ENCODE results near the gene AKAP1.

AKAP1 gene

GRCh38 chr17:57110579-57111325 is 25.7 kb downstream of the AKAP1 start:
- Histone ChIP-seq H3K36me3 (ENCODE audit: control insufficient read depth in 1 of 2, insufficient read depth in 2 of 2, low read length in 2 of 2) (peaks cover 18 to 67% of the 10 kb centered on the region in 2 donors), H3K9me3 (ENCODE audit: control insufficient read depth in 1 of 2, low read length in 2 of 2) (no peaks in the 10 kb centered on the region), H3K9ac (ENCODE audit: low read depth in 1 of 2, low read length in 2 of 2) (no peak overlapping the region), H3K27me3 (ENCODE audit: control insufficient read depth in 1 of 2, insufficient read depth in 2 of 2, low read length in 2 of 2) (no peaks in the 10 kb centered on the region), H3K27ac (ENCODE audit: low read depth, low read length) (no peak overlapping the region), H3K4me3 (ENCODE audit: low read depth in 1 of 2, low read length in 2 of 2) (no peak overlapping the region), H3K4me1 (ENCODE audit: control insufficient read depth in 1 of 2, insufficient read depth in 2 of 2, low read length in 2 of 2) (peaks cover 54% of the 10 kb centered on the region in 2 donors)

- Histone ChIP-seq H3K27ac (ENCODE audit: low read depth, low read length) (no peak overlapping the region), H3K9ac (ENCODE audit: low read depth in 1 of 2, low read length in 2 of 2) (no peak overlapping the region), H3K9me3 (ENCODE audit: control insufficient read depth in 1 of 2, low read length in 2 of 2) (no peaks in the 10 kb centered on the region), H3K27me3 (ENCODE audit: control insufficient read depth in 1 of 2, insufficient read depth in 2 of 2, low read length in 2 of 2) (no peaks in the 10 kb centered on the region), H3K4me3 (ENCODE audit: low read depth in 1 of 2, low read length in 2 of 2) (no peak overlapping the region), H3K4me1 (ENCODE audit: control insufficient read depth in 1 of 2, insufficient read depth in 2 of 2, low read length in 2 of 2) (peaks cover 47 to 48% of the 10 kb centered on the region in 2 donors), H3K36me3 (ENCODE audit: control insufficient read depth in 1 of 2, insufficient read depth in 2 of 2, low read length in 2 of 2) (peaks cover 24 to 69% of the 10 kb centered on the region in 2 donors)
Measured at GRCh38 chr17:57111386-57111785, 26.3 kb downstream of the AKAP1 start.

- no peaks in the 10 kb centered on the region for H3K27me3 ChIP-seq (ENCODE audit: control insufficient read depth in 1 of 2, insufficient read depth in 2 of 2, low read length in 2 of 2)
- H3K9ac ChIP-seq (ENCODE audit: low read depth in 1 of 2, low read length in 2 of 2): no peak overlapping the region
- peaks cover 34% of the 10 kb centered on the region in 2 donors for H3K4me1 ChIP-seq (ENCODE audit: control insufficient read depth in 1 of 2, insufficient read depth in 2 of 2, low read length in 2 of 2)
- no peaks in the 10 kb centered on the region for H3K9me3 ChIP-seq (ENCODE audit: control insufficient read depth in 1 of 2, low read length in 2 of 2)
- H3K27ac ChIP-seq (ENCODE audit: low read depth, low read length): no peak overlapping the region
- no peak overlapping the region for H3K4me3 ChIP-seq (ENCODE audit: low read depth in 1 of 2, low read length in 2 of 2)
- peaks cover 35 to 79% of the 10 kb centered on the region in 2 donors for H3K36me3 ChIP-seq (ENCODE audit: control insufficient read depth in 1 of 2, insufficient read depth in 2 of 2, low read length in 2 of 2)
Measured at GRCh38 chr17:57113011-57113410, 28.0 kb downstream of the AKAP1 start.

- no peak overlapping the region for H3K27ac ChIP-seq (ENCODE audit: low read depth, low read length)
Measured at GRCh38 chr17:57113656-57114055, 28.6 kb downstream of the AKAP1 start.

GRCh38 chr17:57114085-57114673 is 29.1 kb downstream of the AKAP1 start:
- H3K4me3 ChIP-seq (ENCODE audit: low read depth in 1 of 2, low read length in 2 of 2): no peak overlapping the region
- no peak overlapping the region for H3K27ac ChIP-seq (ENCODE audit: low read depth, low read length)
- peaks cover 23 to 24% of the 10 kb centered on the region in 2 donors for H3K4me1 ChIP-seq (ENCODE audit: control insufficient read depth in 1 of 2, insufficient read depth in 2 of 2, low read length in 2 of 2)
- no peaks in the 10 kb centered on the region for H3K27me3 ChIP-seq (ENCODE audit: control insufficient read depth in 1 of 2, insufficient read depth in 2 of 2, low read length in 2 of 2)
- no peak overlapping the region for H3K9ac ChIP-seq (ENCODE audit: low read depth in 1 of 2, low read length in 2 of 2)
- no peaks in the 10 kb centered on the region for H3K9me3 ChIP-seq (ENCODE audit: control insufficient read depth in 1 of 2, low read length in 2 of 2)
- peaks cover 46 to 90% of the 10 kb centered on the region in 2 donors for H3K36me3 ChIP-seq (ENCODE audit: control insufficient read depth in 1 of 2, insufficient read depth in 2 of 2, low read length in 2 of 2)

More at GRCh38 chr17:57113656-57114055, 28.6 kb downstream of the AKAP1 start:
- Histone ChIP-seq H3K27me3 (ENCODE audit: control insufficient read depth in 1 of 2, insufficient read depth in 2 of 2, low read length in 2 of 2) (no peaks in the 10 kb centered on the region), H3K4me3 (ENCODE audit: low read depth in 1 of 2, low read length in 2 of 2) (no peak overlapping the region), H3K9ac (ENCODE audit: low read depth in 1 of 2, low read length in 2 of 2) (no peak overlapping the region), H3K4me1 (ENCODE audit: control insufficient read depth in 1 of 2, insufficient read depth in 2 of 2, low read length in 2 of 2) (peaks cover 28 to 29% of the 10 kb centered on the region in 2 donors), H3K9me3 (ENCODE audit: control insufficient read depth in 1 of 2, low read length in 2 of 2) (no peaks in the 10 kb centered on the region), H3K36me3 (ENCODE audit: control insufficient read depth in 1 of 2, insufficient read depth in 2 of 2, low read length in 2 of 2) (peaks cover 41 to 85% of the 10 kb centered on the region in 2 donors)

- Histone ChIP-seq H3K4me1 (ENCODE audit: control insufficient read depth in 1 of 2, insufficient read depth in 2 of 2, low read length in 2 of 2) (peaks cover 11 to 12% of the 10 kb centered on the region in 2 donors), H3K27ac (ENCODE audit: low read depth, low read length) (no peak overlapping the region), H3K36me3 (ENCODE audit: control insufficient read depth in 1 of 2, insufficient read depth in 2 of 2, low read length in 2 of 2) (peaks cover 50 to 96% of the 10 kb centered on the region in 2 donors), H3K4me3 (ENCODE audit: low read depth in 1 of 2, low read length in 2 of 2) (no peak overlapping the region), H3K9ac (ENCODE audit: low read depth in 1 of 2, low read length in 2 of 2) (no peak overlapping the region), H3K9me3 (ENCODE audit: control insufficient read depth in 1 of 2, low read length in 2 of 2) (no peaks in the 10 kb centered on the region), H3K27me3 (ENCODE audit: control insufficient read depth in 1 of 2, insufficient read depth in 2 of 2, low read length in 2 of 2) (no peaks in the 10 kb centered on the region)
Measured at GRCh38 chr17:57115377-57115776, 30.3 kb downstream of the AKAP1 start.

GRCh38 chr17:57115916-57116315 is 30.9 kb downstream of the AKAP1 start:
- Histone ChIP-seq H3K9ac (ENCODE audit: low read depth in 1 of 2, low read length in 2 of 2) (no peak overlapping the region), H3K36me3 (ENCODE audit: control insufficient read depth in 1 of 2, insufficient read depth in 2 of 2, low read length in 2 of 2) (peaks cover 50 to 98% of the 10 kb centered on the region in 2 donors), H3K4me1 (ENCODE audit: control insufficient read depth in 1 of 2, insufficient read depth in 2 of 2, low read length in 2 of 2) (peaks cover 8 to 9% of the 10 kb centered on the region in 2 donors), H3K9me3 (ENCODE audit: control insufficient read depth in 1 of 2, low read length in 2 of 2) (no peaks in the 10 kb centered on the region), H3K27me3 (ENCODE audit: control insufficient read depth in 1 of 2, insufficient read depth in 2 of 2, low read length in 2 of 2) (no peaks in the 10 kb centered on the region), H3K27ac (ENCODE audit: low read depth, low read length) (no peak overlapping the region), H3K4me3 (ENCODE audit: low read depth in 1 of 2, low read length in 2 of 2) (no peak overlapping the region)

GRCh38 chr17:57117798-57118197 is 32.8 kb downstream of the AKAP1 start:
- H3K9ac ChIP-seq (ENCODE audit: low read depth in 1 of 2, low read length in 2 of 2): no peak overlapping the region
- peaks cover 59 to 96% of the 10 kb centered on the region in 2 donors for H3K36me3 ChIP-seq (ENCODE audit: control insufficient read depth in 1 of 2, insufficient read depth in 2 of 2, low read length in 2 of 2)
- H3K4me3 ChIP-seq (ENCODE audit: low read depth in 1 of 2, low read length in 2 of 2): no peak overlapping the region
- H3K9me3 ChIP-seq (ENCODE audit: control insufficient read depth in 1 of 2, low read length in 2 of 2): no peaks in the 10 kb centered on the region
- H3K4me1 ChIP-seq (ENCODE audit: control insufficient read depth in 1 of 2, insufficient read depth in 2 of 2, low read length in 2 of 2): no peaks in the 10 kb centered on the region
- H3K27me3 ChIP-seq (ENCODE audit: control insufficient read depth in 1 of 2, insufficient read depth in 2 of 2, low read length in 2 of 2): no peaks in the 10 kb centered on the region
- no peak overlapping the region for H3K27ac ChIP-seq (ENCODE audit: low read depth, low read length)

- Histone ChIP-seq H3K36me3 (ENCODE audit: control insufficient read depth in 1 of 2, insufficient read depth in 2 of 2, low read length in 2 of 2) (peaks cover 57 to 90% of the 10 kb centered on the region in 2 donors), H3K4me1 (ENCODE audit: control insufficient read depth in 1 of 2, insufficient read depth in 2 of 2, low read length in 2 of 2) (no peaks in the 10 kb centered on the region), H3K27ac (ENCODE audit: low read depth, low read length) (no peak overlapping the region), H3K9me3 (ENCODE audit: control insufficient read depth in 1 of 2, low read length in 2 of 2) (no peaks in the 10 kb centered on the region), H3K27me3 (ENCODE audit: control insufficient read depth in 1 of 2, insufficient read depth in 2 of 2, low read length in 2 of 2) (no peaks in the 10 kb centered on the region), H3K9ac (ENCODE audit: low read depth in 1 of 2, low read length in 2 of 2) (no peak overlapping the region), H3K4me3 (ENCODE audit: low read depth in 1 of 2, low read length in 2 of 2) (no peak overlapping the region)
Measured at GRCh38 chr17:57120814-57121213, 35.8 kb downstream of the AKAP1 start.

- H3K27ac ChIP-seq (ENCODE audit: low read depth, low read length): no peak overlapping the region
- no peak overlapping the region for H3K9ac ChIP-seq (ENCODE audit: low read depth in 1 of 2, low read length in 2 of 2)
- no peaks in the 10 kb centered on the region for H3K9me3 ChIP-seq (ENCODE audit: control insufficient read depth in 1 of 2, low read length in 2 of 2)
- no peaks in the 10 kb centered on the region for H3K27me3 ChIP-seq (ENCODE audit: control insufficient read depth in 1 of 2, insufficient read depth in 2 of 2, low read length in 2 of 2)
- no peaks in the 10 kb centered on the region for H3K4me1 ChIP-seq (ENCODE audit: control insufficient read depth in 1 of 2, insufficient read depth in 2 of 2, low read length in 2 of 2)
- H3K4me3 ChIP-seq (ENCODE audit: low read depth in 1 of 2, low read length in 2 of 2): no peak overlapping the region
- H3K36me3 ChIP-seq (ENCODE audit: control insufficient read depth in 1 of 2, insufficient read depth in 2 of 2, low read length in 2 of 2): peaks cover 53 to 86% of the 10 kb centered on the region in 2 donors
Measured at GRCh38 chr17:57121308-57122042, 36.4 kb downstream of the AKAP1 start.
